Common myeloid progenitor, CD34-positive (primary cell): Measurements from ENCODE around the gene C10orf53.
A peak's percentile ranks its signal among the peaks of the same experiment; 100 is the strongest.
"Not testable (repeated sequence)": the region's sequence is repeated elsewhere in the genome, so short reads cannot be mapped to it uniquely, and the experiment has no call there.

ENCODE experiments used
- CTCF ChIA-PET: fragments of 350-600 bp; sonication (Branson Sonifier 250); formaldehyde crosslinking; loops from one replicate; lab custom pipeline; 2021; ENCODE audit warnings: antibody characterized with exemption; lab: Charles Lee
- POLR2A ChIA-PET: fragments of 350-600 bp; sonication (Branson Sonifier 250); formaldehyde crosslinking; loops from one replicate; lab custom pipeline; 2021; ENCODE audit warnings: antibody characterized with exemption; lab: Charles Lee
- DNase-seq, 3 donors: peaks; one replicate each; pipeline versions ENCODE4 v3.0.0 to v3.0.0-alpha.2; 2013
- H3K27ac ChIP-seq, 2 experiments: 1 replicate in 1 of 2; 2 replicates in 1 of 2; pipeline ENCODE4 v1.7.0; 2013; ENCODE audit warnings: inconsistent platforms in 2 of 2, low read length in 2 of 2, mild to moderate bottlenecking in 2 of 2, low read depth in 1 of 2, moderate library complexity in 1 of 2; ENCODE audit not compliant: severe bottlenecking in 2 of 2, insufficient read depth in 1 of 2, poor library complexity in 1 of 2
- H3K27me3 ChIP-seq, 5 experiments: replicated peaks in 2 of 5; 1 replicate in 3 of 5; 2 replicates in 2 of 5; pipeline versions ENCODE4 v1.6.1 to v1.7.0; 2013; ENCODE audit warnings: low read length in 4 of 5, mild to moderate bottlenecking in 2 of 5, moderate library complexity in 2 of 5, inconsistent platforms in 1 of 5; ENCODE audit not compliant: insufficient read depth in 5 of 5, control insufficient read depth in 4 of 5
- H3K36me3 ChIP-seq, 4 experiments: 1 replicate in 2 of 4; 2 replicates in 2 of 4; pipeline versions ENCODE4 v1.6.1 to v1.7.0; 2013; ENCODE audit warnings: low read length in 3 of 4, control low read depth in 1 of 4, mild to moderate bottlenecking in 1 of 4; ENCODE audit not compliant: control insufficient read depth in 4 of 4, insufficient read depth in 4 of 4
- H3K4me1 ChIP-seq, 4 experiments: 1 replicate in 3 of 4; 2 replicates in 1 of 4; pipeline versions ENCODE4 v1.6.1 to v1.7.1; 2013; ENCODE audit warnings: low read length in 3 of 4, mild to moderate bottlenecking in 3 of 4, control low read depth in 1 of 4, inconsistent platforms in 1 of 4, moderate library complexity in 1 of 4; ENCODE audit not compliant: control insufficient read depth in 4 of 4, insufficient read depth in 4 of 4; ENCODE audit errors: control extremely low read depth in 1 of 4
- H3K4me3 ChIP-seq, 7 experiments: 1 replicate in 4 of 7; 2 replicates in 3 of 7; pipeline versions ENCODE4 v1.5.1 to v1.7.0; 2013; ENCODE audit warnings: mild to moderate bottlenecking in 7 of 7, low read length in 6 of 7, moderate library complexity in 6 of 7, inconsistent platforms in 2 of 7, low read depth in 2 of 7, control low read depth in 1 of 7; ENCODE audit not compliant: insufficient read depth in 4 of 7, control insufficient read depth in 1 of 7; ENCODE audit errors: extremely low read depth in 1 of 7
- H3K9me3 ChIP-seq, 5 experiments: 1 replicate in 4 of 5; 2 replicates in 1 of 5; pipeline versions ENCODE4 v1.6.1 to v1.7.1; 2013; ENCODE audit warnings: low read length in 4 of 5, mild to moderate bottlenecking in 2 of 5, inconsistent platforms in 1 of 5, low read depth in 1 of 5, moderate library complexity in 1 of 5; ENCODE audit not compliant: control insufficient read depth in 4 of 5, insufficient read depth in 2 of 5; ENCODE audit errors: control extremely low read depth in 1 of 5
- WGBS: methylation state at CpG from one replicate; pipeline ENCODE4 v1.1.5; 2013; ENCODE audit not compliant: insufficient coverage; 5-methylcytosine and 5-hydroxymethylcytosine counted together

Gene C10orf53

GRCh38 chr10:49667991-49668390 lies 11.5 kb upstream of the C10orf53 start:
- Histone ChIP-seq H3K27ac (no peak overlapping the region), H3K4me1 (no peaks in the 10 kb centered on the region), H3K36me3 (no peaks in the 10 kb centered on the region), H3K9me3 (peaks cover 0 to 3% (median 0%) of the 10 kb centered on the region in 5 experiments), H3K4me3 (no peak overlapping the region), H3K27me3 (peaks cover 0 to 44% (median 7%) of the 10 kb centered on the region in 5 experiments)
- DNase-seq, result no peak
- CTCF ChIA-PET, result no interaction called here
- 83% methylated on average over 1 of the region's 2 CpGs for WGBS
- POLR2A ChIA-PET, result no interaction called here

GRCh38 chr10:49668684-49669083 lies 10.8 kb upstream of the C10orf53 start:
- no peak overlapping the region for H3K27ac ChIP-seq
- WGBS, result 80% methylated on average over 5 of the region's 6 CpGs
- no peak overlapping the region for H3K4me3 ChIP-seq
- CTCF ChIA-PET, result no interaction called here
- DNase-seq, result no peak
- H3K27me3 ChIP-seq, result peaks cover 2 to 44% (median 7%) of the 10 kb centered on the region in 5 experiments
- peaks cover 0 to 3% (median 0%) of the 10 kb centered on the region in 5 experiments for H3K9me3 ChIP-seq
- no peaks in the 10 kb centered on the region for H3K36me3 ChIP-seq
- no peaks in the 10 kb centered on the region for H3K4me1 ChIP-seq
- POLR2A ChIA-PET, result no interaction called here

- H3K4me1 ChIP-seq, result peaks cover 0 to 6% (median 3%) of the 10 kb centered on the region in 4 experiments
- ChIA-PET CTCF (no interaction called here), POLR2A (no interaction called here)
- WGBS, result 14% methylated on average over 14 of the region's 19 CpGs
- H3K27ac ChIP-seq, result no peak overlapping the region
- DNase-seq, result no peak
- H3K27me3 ChIP-seq, result peaks cover 12 to 45% (median 18%) of the 10 kb centered on the region in 5 experiments
- peaks cover 6 to 31% (median 11%) of the 10 kb centered on the region in 5 experiments for H3K9me3 ChIP-seq
- no peaks in the 10 kb centered on the region for H3K36me3 ChIP-seq
- peak overlapping the region in 4 of 7 experiments; percentile 5 to 35 (median 28) for H3K4me3 ChIP-seq
Observed at GRCh38 chr10:49678827-49679479, 498 bp upstream of the C10orf53 start.

- CTCF ChIA-PET, result not testable (repeated sequence)
Observed at GRCh38 chr10:49682449-49682848, 3.0 kb downstream of the C10orf53 start.

GRCh38 chr10:49682879-49683278 lies 3.4 kb downstream of the C10orf53 start:
- Histone ChIP-seq H3K36me3 (no peaks in the 10 kb centered on the region), H3K4me3 (no peak overlapping the region), H3K9me3 (peaks cover 2 to 32% (median 25%) of the 10 kb centered on the region in 5 experiments), H3K27me3 (peaks cover 11 to 47% (median 19%) of the 10 kb centered on the region in 5 experiments), H3K4me1 (peaks cover 0 to 6% (median 3%) of the 10 kb centered on the region in 4 experiments), H3K27ac (no peak overlapping the region)
- POLR2A ChIA-PET, result no interaction called here
- no peak for DNase-seq
- CTCF ChIA-PET, result no interaction called here
- no CpG with 5 or more reads among the region's 2 CpGs for WGBS

More at GRCh38 chr10:49682449-49682848, 3.0 kb downstream of the C10orf53 start:
- H3K4me1 ChIP-seq, POLR2A ChIA-PET, H3K27ac ChIP-seq, DNase-seq, H3K36me3 ChIP-seq, H3K4me3 ChIP-seq: not testable (repeated sequence)
- Histone ChIP-seq H3K9me3 (peaks cover 5 to 33% (median 21%) of the 10 kb centered on the region in 5 experiments), H3K27me3 (peaks cover 12 to 47% (median 17%) of the 10 kb centered on the region in 5 experiments)
- 93% methylated on average over 2 of the region's 5 CpGs for WGBS

- Histone ChIP-seq H3K4me1 (no peaks in the 10 kb centered on the region), H3K27ac (no peak overlapping the region), H3K27me3 (peaks cover 11 to 52% (median 35%) of the 10 kb centered on the region in 5 experiments), H3K4me3 (no peak overlapping the region), H3K36me3 (no peaks in the 10 kb centered on the region), H3K9me3 (peaks cover 0 to 22% (median 14%) of the 10 kb centered on the region in 5 experiments)
- POLR2A ChIA-PET, result no interaction called here
- CTCF ChIA-PET, result no interaction called here
- no peak for DNase-seq
- 90% methylated on average over 3 of the region's 4 CpGs for WGBS
Observed at GRCh38 chr10:49686651-49687050, 7.2 kb downstream of the C10orf53 start.

GRCh38 chr10:49688261-49688846 lies 8.9 kb downstream of the C10orf53 start:
- Histone ChIP-seq H3K9me3 (peaks cover 0 to 25% (median 17%) of the 10 kb centered on the region in 5 experiments), H3K4me3 (no peak overlapping the region), H3K36me3 (no peaks in the 10 kb centered on the region), H3K27ac (no peak overlapping the region), H3K4me1 (no peaks in the 10 kb centered on the region), H3K27me3 (peaks cover 11 to 65% (median 41%) of the 10 kb centered on the region in 5 experiments)
- ChIA-PET CTCF (no interaction called here), POLR2A (no interaction called here)
- 18% methylated on average over 7 of the region's 8 CpGs for WGBS
- DNase-seq, result no peak
